Right ventricle myocardium superior (tissue), 1 donor: ENCODE data around the gene CERKL. TPM values are rescaled to one million over a fixed set of nuclear protein-coding genes. Genes with fewer than 3 reads are reported as not detected.

Experiments used
- ATAC-seq: fragments of 200-7000 bp; cut with Tn5 transposase; one replicate; pipeline ENCODE4 v1.9.1; 2020; ENCODE audit warnings: mild to moderate bottlenecking; ENCODE audit not compliant: poor library complexity
- DNase-seq: peaks from one replicate; pipeline ENCODE4 v3.0.0-alpha.2; 2020
- intact Hi-C: fragments of 100-400 bp; cut with DNase I; formaldehyde crosslinking; loops from one replicate; pipeline ENCODE4 v1.11.2; 2022
- total RNA-seq: library from RNA; stranded (reverse); fragmentation: NEBNext Ultra II Directional; extraction: Animal tissue kit (Norgen Biotek cat#: 25700); gene quantifications from one replicate; pipeline ENCODE4 v1.2.1, GENCODE V29; 2021
- donor health status: DM: no; HTN: yes; CAD: no; lungs with severe emphysema.

CERKL gene
- total RNA-seq, 1 donor from 2014 or later: not detected

DNA sequence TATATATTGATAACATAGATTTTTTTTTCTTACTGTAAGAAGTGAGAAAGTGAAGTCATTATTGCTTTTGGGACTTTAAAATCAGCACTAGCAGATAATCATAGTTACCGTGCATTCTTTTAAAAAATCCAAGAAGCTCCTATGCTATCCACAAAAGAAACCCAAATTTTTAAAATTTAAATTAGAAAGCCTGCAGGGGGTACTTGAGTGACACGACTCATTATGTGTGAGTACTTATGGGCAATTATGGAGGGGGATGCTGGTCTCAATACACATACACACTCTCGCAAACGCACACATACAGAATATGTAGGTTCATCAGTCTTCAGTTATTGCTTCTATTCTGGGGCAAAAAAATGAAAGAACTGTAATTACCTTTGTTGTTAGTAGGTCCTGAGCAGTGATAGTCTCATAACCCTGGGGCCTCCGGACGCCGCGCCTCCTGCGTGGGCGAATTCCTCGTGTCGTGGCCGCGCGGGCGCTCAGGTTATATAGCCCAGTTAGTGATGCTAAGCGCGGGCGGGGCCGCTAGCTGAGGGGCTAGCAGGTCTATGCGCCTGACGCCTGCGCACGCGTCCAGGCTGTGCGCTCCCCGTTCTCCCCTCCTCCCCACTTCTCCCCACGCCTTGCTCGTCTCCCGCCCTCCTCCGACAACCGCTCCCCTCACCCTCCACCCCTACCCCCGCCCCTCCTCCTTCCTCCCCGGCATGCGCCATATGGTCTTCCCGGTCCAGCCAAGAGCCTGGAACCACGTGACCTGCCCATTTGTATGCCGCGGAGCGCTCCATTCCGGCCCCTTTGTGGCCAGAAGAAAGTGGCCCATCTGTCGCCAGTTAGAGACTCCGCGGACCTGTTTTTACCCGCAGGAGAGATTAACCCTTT lies 23.4 kb upstream of the CERKL start, which contains the start of gene NEUROD1:
Gene NEUROD1, minus strand, starts transcription at position 463 of the 882 bp plus-strand sequence. CDS start 1,657 bp downstream, outside the sequence.
- ATAC-seq (no peak), DNase-seq (peak; percentile 32)
- intact Hi-C loops: no loop called here

DNA sequence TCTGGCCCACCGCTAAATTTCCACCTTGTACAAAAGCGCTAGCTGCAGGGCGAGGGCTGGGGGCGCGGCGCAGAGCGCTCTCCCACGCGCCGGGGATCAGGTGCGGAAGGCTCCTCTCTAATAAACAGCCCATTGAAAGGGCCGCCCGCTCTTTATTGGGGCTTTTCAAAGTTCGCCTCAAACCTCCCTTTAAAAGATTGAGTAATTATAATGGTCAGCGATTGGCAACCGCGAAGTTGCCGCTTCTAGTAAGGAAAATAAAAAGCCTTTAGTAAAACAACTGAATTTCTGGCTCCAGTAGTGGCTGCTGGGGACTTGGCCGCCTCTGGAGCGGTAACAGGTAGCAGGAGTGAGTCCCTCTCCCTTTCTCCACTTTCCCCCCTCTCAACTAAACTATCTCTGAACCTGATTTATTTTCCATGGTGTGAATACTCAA lies 22.7 kb upstream of the CERKL start:
- DNase-seq (no peak), ATAC-seq (no peak)
- intact Hi-C loops: no loop called here

DNA sequence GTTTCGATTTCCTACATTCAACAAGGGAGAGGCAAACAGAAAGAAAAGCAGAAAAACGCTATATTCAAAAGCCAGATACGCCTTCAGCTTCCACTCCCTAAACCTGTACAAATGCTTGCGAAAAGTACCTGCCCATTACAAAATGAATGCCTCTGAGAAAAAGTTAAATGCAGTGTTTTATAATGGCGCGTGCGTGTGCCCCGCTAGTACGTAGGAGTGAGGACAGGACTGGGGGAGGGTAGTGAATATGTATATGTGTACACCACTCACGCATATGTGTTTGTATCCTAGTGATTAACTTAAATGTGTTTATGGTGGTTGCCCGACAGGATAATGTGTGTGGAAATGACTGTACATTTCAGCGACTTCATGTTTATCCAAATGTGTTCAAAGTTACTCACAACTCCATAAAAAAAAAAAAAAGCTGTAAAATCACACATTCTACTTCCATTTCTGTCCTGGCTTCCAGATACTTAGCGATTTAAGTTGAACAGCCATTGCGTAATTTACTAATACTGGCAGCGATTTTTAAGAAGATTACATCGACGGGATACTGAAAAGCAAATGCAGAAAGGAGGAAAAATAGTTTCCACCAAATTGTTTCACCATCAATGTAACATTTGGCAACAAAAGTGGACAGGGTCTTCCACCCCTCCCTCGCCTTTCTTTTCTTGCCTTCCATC lies 22.1 kb upstream of the CERKL start:
- intact Hi-C loops: no loop called here
- ATAC-seq (no peak), DNase-seq (no peak)

DNA sequence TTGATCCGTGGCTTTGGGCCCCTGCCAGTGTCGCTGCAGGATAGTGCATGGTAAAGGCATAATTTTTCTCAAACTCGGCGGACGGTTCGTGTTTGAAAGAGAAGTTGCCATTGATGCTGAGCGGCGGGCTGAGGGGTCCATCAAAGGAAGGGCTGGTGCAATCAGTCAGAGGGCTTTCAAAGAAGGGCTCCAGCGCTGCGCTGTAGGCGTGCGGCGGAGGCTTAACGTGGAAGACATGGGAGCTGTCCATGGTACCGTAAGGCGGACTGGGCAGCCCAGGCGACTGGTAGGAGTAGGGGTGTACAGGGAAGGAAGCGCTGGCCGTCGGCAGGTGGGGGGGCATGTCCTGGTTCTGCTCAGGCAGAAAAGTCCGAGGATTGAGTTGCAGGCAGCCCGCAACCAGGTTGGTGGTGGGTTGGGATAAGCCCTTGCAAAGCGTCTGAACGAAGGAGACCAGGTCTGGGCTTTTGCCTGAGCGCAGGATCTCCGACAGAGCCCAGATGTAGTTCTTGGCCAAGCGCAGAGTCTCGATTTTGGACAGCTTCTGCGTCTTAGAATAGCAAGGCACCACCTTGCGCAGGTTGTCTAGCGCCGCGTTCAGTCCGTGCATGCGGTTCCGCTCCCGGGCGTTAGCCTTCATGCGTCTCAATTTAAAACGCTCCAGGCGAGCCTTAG lies 21.1 kb upstream of the CERKL start:
- intact Hi-C loops: no loop called here
- ATAC-seq (peak; percentile 71), DNase-seq (peak; percentile 65)

DNA sequence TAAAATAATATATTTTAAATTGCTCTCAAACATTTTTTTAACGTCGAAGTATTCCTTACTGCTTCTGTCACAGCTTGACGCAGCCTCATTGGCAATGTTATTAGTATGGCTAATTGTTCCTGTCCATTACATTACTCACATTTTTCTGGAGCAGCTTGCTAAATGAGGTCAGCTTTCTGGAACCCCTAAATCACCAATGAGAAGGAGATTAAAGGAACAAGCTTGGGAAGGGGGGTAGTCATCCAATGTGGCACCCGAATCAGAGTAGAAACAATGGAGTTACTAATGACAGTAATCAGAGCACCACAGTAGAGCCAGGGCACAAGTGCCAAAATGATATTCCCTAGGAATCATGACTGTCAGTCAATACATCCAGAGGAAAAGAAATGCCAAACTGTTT lies 18.3 kb upstream of the CERKL start:
- intact Hi-C loops: no loop called here
- ATAC-seq: no peak
- no peak for DNase-seq

DNA sequence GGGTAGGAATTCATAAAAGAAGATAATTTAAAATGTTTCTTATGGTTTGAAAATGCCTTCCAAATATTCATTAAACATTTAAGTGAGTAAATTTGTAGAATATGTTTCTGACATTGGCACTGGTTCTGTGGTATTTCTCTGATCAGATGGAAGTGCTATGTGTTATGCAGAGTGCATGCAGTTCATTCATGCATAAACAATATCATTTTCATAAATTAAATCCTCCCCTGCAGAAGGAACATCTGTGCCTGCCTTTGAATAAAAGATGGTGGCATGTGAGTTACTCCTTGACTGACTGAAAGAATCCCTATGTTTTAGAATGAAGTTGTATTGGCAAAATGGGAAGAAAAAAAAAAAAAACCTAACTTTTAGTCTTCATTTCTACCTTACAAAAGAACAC lies 17.6 kb upstream of the CERKL start:
- ATAC-seq (no peak), DNase-seq (no peak)
- intact Hi-C loops: no loop called here

DNA sequence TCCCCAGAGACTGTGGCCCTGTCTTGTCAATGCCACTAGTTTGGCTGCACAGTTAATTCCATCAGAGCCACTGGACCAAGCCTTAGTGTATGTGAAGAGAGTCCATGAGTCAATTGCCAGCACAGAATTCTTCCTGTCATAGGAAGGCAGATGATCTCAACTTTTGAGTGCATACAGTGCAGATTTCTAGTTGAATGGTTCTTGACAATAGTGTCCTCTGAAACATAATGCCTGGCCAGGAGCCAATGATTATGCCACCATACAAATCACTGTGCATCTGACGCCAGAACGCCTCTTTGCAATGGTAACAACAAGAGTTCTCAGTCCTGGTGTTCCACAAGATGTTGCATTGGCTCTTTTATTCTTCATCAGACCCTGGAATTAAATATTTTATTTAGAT lies 16.3 kb upstream of the CERKL start:
- intact Hi-C loops: no loop called here
- no peak for DNase-seq
- ATAC-seq: no peak

DNA sequence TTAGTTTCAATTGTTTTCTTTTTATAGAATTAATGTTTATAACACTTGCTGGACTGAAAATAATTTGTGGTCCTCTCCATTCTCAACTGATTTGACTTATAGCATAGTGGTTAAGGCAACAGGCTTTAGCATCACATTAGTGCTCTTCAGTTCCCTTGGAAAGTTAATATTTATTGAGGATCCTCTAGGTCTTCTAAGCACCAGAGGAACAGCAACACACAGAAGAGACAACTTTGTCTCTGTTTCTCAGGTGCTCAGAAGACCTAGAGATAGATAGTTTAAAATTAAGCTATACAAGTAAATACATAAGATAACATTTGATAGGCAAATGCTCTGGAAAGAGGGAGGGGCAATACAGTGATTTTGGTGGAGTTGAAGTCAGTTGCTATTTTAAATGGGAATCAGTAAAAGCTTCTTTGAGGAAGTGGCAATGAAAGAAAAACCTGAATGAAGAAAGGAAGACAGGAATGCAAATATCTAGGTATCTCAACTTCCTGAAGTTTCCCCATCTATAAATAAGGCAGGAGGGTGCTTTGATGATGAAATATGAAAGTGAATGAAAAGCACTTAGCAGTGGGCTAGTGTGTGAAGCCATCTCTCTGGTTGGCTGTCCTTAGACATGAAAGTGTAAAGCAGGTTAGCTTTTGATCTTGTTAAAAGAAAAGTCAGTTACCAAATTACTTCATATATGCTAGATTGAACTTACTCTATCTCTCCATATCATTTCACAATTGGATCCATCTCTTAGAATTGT lies 15.5 kb upstream of the CERKL start:
- intact Hi-C loops: no loop called here
- no peak for DNase-seq
- no peak for ATAC-seq

DNA sequence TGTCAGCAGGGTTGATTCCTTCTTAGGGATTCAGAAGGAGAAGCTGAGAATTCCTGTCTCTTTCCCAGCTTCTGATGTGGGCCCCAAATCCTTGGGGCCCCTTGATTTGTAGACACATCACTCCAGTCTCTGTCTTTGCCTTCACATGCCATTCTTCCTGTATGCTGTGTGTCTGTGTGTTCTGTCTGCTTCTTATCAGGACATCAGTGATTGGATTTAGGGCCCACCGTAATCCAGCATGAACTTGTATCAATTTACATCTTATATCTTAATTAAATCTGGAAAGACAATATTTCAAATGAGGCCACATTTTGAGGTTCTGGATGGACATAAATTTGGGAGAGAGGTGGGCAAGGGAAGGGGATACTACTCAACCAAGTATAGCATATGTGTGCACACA lies 13.7 kb upstream of the CERKL start:
- intact Hi-C loops: no loop called here
- no peak for DNase-seq
- ATAC-seq: no peak

DNA sequence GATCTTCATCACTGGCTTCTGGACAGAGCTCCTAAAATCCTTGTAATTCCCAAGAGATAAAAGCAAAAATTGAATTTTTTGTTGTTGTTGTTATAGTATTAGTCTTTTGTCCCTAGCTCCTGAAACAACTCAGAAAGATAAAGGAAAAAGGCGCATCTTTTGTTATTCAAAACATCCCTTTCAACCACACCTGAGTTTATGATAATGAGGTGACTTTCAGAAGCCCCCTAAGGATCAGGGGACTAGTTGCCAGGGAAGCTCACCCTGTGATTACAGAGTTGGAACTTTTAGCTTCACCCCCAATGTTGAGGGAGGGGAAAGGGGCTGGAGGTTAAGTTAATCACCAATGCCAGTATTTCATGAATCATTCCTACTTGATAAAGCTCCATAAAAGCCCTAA lies 10.3 kb upstream of the CERKL start:
- intact Hi-C loops: no loop called here

DNA sequence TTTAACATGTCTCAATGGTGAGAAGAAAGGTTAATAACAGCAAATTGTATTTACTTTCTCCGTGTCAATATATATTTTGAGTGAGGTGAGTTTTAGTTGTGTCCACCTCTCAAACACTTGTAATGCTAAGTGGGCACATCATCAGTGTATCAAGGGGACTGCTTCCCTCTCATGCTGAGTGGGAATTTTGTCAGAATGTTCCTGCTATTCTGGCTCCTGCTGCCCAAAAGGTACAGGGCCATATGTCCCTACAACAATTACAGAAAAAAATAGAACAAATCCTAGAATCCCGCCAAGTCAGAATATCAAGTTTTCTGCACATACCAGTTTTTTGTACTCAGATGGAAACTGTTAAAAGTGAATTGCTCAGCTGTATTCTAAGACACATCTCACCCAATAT lies 5.4 kb upstream of the CERKL start:
- ATAC-seq (no peak), DNase-seq (no peak)
- intact Hi-C loops: no loop called here

More for the DNA sequence above, 10.3 kb upstream of the CERKL start:
- no peak for ATAC-seq
- DNase-seq: no peak

DNA sequence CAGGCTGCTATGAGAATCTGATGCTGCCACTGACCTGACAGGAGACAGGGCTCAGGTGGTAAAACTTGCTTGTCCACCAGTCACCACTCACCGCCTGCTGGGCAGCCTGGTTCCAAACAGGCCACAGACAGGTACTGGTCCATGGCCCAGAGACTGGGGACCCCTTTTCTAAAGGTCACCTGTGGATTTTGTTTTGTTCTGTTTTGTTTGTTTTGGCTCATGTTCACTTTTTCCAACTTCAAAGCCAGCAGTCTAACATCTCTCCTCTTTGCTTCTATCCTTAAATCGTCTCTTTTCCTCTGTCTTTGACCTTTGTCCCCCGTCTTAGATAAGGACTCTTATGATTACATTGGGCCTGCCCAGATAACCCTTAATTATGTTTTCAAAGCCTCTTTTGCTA lies 3.3 kb upstream of the CERKL start:
- no peak for ATAC-seq
- no peak for DNase-seq
- intact Hi-C loops: no loop called here

DNA sequence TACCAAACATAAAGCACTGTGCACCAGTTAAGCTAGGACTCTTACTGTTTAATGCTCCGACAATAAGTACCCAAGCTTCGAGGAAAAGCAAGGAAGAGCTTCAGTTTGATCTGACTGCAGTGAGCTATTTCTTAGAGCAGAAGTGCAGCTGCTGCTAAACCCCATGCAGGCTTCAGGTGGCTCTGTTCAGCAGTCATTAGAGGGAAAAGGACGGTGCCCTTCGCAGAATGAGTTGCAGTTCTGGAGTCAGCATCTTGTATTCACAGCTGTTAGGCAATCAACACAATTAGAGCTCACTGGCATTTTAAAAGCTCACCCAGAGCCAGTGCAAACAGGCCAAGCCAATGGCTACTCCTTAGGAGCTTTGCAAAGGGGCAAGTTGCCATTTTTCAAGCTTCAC lies 1.5 kb upstream of the CERKL start:
- ATAC-seq (no peak), DNase-seq (no peak)
- intact Hi-C loops: no loop called here

DNA sequence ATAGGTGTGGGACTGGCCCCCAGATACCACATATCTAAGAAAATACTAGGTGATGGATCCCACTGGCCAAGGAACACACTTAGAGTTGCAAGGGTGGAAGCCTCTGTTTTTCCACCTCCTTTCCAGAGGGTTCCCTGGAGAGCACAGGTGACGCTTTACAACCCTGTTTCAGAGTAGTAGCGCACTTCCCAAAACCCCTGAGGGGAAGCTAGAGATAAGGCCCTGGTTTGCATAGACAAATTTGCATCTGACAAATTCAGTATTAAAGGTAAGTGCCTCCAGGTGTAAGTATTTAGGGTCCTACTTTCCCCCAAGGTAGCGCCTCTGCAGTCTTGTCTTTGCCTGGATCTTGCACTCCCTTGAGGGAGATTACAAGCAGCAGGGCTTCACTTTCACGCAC lies 474 bp upstream of the CERKL start:
- intact Hi-C loops: no loop called here
- DNase-seq (no peak), ATAC-seq (no peak)

DNA sequence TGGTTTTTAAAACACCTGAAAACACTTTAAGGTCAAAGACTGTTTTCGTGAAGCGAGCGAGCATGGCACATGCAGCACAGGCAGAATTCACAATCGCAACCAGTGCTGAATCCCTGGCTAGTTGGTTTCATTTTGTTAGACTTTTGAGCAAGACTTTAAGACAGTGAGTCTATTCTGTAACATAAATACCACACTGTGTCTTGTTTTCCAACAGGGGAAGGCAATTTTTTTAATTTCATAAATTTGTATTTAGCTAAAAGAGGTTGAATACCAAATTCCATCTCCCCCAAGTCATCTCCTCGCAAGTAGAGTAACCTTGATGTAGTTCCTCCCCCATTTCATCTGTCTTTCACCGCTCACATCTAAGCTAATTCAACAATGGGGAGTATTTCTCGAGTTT lies 1.4 kb downstream of the CERKL start:
- intact Hi-C loops: no loop called here
- no peak for DNase-seq
- no peak for ATAC-seq

DNA sequence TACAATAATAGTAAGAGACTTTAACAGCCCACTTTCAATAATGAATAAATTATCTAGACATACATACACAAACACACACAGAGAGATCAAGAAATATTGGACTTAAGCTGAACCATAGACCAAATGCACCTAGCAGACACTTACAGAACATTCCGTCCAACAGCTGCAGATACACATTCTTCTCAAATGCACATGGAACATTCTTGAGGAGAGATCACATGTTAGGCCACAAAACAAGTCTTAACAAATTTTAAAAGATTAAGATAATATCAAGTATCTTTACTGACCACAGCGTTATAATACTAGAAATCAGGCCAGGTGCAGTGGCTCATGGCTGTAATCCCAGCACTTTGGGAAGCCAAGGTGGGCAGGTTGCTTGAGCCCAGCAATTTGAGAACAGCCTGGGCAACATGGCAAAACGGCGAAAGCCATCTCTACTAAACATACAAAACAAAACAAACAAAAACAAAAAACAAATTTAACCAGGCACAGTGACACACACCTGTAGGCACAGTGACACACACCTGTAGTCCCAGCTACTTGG lies 7.4 kb downstream of the CERKL start:
- ATAC-seq (no peak), DNase-seq (no peak)
- intact Hi-C loops: no loop called here

DNA sequence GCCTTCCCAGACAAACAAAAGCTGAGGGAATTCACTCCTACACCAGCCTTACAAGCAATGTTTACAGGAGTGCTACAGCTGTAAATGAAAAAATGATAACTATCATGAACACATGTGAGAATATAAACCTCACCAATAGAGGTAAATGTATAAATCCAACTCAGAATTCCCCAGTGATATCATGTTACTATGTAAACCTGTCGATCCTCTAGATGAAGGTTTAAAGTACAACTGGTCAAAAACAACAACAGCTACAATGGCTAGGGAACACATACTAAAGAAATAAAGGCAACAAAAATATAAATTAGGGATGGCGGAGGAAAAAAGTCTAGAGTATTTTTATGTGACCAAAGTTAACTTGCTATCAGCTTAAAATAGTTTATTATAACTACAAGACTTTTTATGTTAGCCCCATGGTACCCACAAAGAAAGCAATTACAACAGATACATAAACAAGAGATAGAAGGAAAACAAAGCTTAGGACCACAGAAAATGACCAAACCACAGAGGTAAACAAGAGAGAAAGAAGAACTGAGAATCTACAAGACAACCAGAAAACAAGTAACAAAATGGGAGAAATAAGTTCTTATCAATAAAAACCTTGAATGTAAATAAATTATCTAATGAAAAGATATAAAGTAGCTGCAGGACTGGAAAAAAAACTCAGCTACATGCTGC lies 8.3 kb downstream of the CERKL start:
- intact Hi-C loops: no loop called here
- ATAC-seq (no peak), DNase-seq (no peak)

DNA sequence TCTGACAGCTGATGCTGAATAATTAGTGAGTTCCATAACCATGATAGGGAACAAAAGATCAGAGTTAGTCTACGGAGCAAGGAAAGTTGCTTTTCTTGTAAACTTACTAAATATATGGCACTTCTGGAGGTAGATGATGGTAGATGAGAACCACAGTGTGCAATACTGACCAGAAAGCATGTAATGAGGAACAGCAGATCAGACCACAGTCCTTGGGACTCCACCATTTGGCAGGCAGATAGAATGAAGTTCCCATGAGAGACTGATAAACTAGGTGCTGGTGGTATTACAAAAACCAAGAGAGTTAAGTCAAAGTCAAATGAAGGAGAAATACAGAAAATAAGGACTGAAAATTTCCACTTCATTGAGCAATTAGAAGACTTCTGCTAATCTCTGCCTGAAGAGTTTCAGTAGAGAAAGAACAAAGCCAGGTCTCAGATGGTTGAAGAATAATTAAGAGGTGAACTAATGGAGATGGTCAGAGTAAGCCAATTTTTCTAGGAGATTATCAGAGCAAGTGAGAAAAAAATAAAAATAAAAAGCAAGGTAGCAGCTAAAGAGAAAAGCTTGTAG lies 10.4 kb downstream of the CERKL start:
- ATAC-seq: no peak
- intact Hi-C loops: no loop called here
- no peak for DNase-seq
